Stomach (tissue), 4 donors: Measurements from ENCODE around the gene AKAP10.
A peak's percentile ranks its signal among the peaks of the same experiment; 100 is the strongest.

Experiments
- CTCF ChIP-seq, 7 experiments: fragments of 450-650 bp in 4 of 7; fragments of 200-600 bp in 3 of 7; sonication (generic) in 3 of 7; IDR thresholded peaks; one replicate each; pipeline ENCODE4 v1.5.1; 2016 to 2019; ENCODE audit warnings: antibody characterized with exemption in 7 of 7, control low read depth in 2 of 7, mild to moderate bottlenecking in 1 of 7
- POLR2AphosphoS5 ChIP-seq, 3 donors: sonication (generic); formaldehyde crosslinking; IDR thresholded peaks; one replicate each; pipeline ENCODE4 v1.6.1; 2016; ENCODE audit warnings: antibody characterized with exemption in 3 of 3

GRCh38 chr17:20009302-20010098 lies 31.9 kb upstream of the AKAP10 start, which contains the start of gene SPECC1:
- TF ChIP-seq CTCF (IDR thresholded peaks at IDR 0.05) (peak in 4 of 7 experiments; percentile 73 to 99 (median 98)), POLR2AphosphoS5 (IDR thresholded peaks at IDR 0.05) (peak in 2 of 3 donors; percentile 7 to 50)
